Measurements from ENCODE around the gene CEP350. TPM values are rescaled to one million over a fixed set of nuclear protein-coding genes. Genes with fewer than 3 reads are reported as not detected.

CEP350 gene
- total RNA-seq, 1 experiment from 2014 or later, result 27.6 TPM

- H3K4me1 ChIP-seq (ENCODE audit: control insufficient read depth in 1 of 2, insufficient read depth in 2 of 2, low read length in 2 of 2), result no peaks in the 10 kb centered on the region
- H3K9ac ChIP-seq (ENCODE audit: low read length), result no peak overlapping the region
- H3K4me2 ChIP-seq (ENCODE audit: low read length), result no peak overlapping the region
- H3K9me2 ChIP-seq (ENCODE audit: insufficient read depth), result no peaks in the 10 kb centered on the region
- H3K9me3 ChIP-seq (ENCODE audit: control insufficient read depth in 1 of 2, insufficient read depth in 1 of 2, low read depth in 1 of 2, low read length in 2 of 2), result no peaks in the 10 kb centered on the region
- no peaks in the 10 kb centered on the region for H3K36me3 ChIP-seq (ENCODE audit: control insufficient read depth in 1 of 2, insufficient read depth in 2 of 2, low read length in 2 of 2)
- peaks cover 82% of the 10 kb centered on the region for H3K79me2 ChIP-seq (ENCODE audit: insufficient read depth, low read length)
- no peak overlapping the region for H3K4me3 ChIP-seq (replicated peaks in 1 of 2; ENCODE audit: low read depth in 1 of 2, low read length in 2 of 2)
- ChIA-PET POLR2A (no interaction called here), RAD21 (ENCODE audit: low non-redundant PET in 1 of 2, low total read pairs in 2 of 2, uncharacterized antibody in 2 of 2, unreplicated experiment in 2 of 2) (no interaction called here), CTCF (no interaction called here)
- no peaks in the 10 kb centered on the region; the same call in 1 of the 2 replicates for H4K20me1 ChIP-seq (ENCODE audit: insufficient read depth)
- DNase-seq (ENCODE audit: low read depth, low spot score), result no peak
- TF ChIP-seq MAX (IDR thresholded peaks at IDR 0.05) (no peak), CTCF (IDR thresholded peaks at IDR 0.05 in 2 of 3, conservative IDR thresholded peaks at IDR 0.05 in 1 of 3; ENCODE audit: borderline replicate concordance in 1 of 3, insufficient read depth in 1 of 3, low read depth in 2 of 3, low read length in 2 of 3) (no peak), POLR2A (IDR thresholded peaks at IDR 0.05; ENCODE audit: borderline replicate concordance, extremely low read depth, insufficient read depth, insufficient read length) (no peak), SP1 (IDR thresholded peaks at IDR 0.05; ENCODE audit: low read depth) (no peak), CBX3 (IDR thresholded peaks at IDR 0.05; ENCODE audit: low read depth) (no peak), ATF3 (IDR thresholded peaks at IDR 0.05) (no peak), ZFX (IDR thresholded peaks at IDR 0.05) (no peak), ZBTB33 (IDR thresholded peaks at IDR 0.05; ENCODE audit: extremely low read depth, insufficient replicate concordance, low read length) (no peak), CEBPB (IDR thresholded peaks at IDR 0.05; ENCODE audit: low read depth) (no peak), RAD21 (IDR thresholded peaks at IDR 0.05; ENCODE audit: low read depth) (no peak), TCF7L2 (IDR thresholded peaks at IDR 0.05; ENCODE audit: borderline replicate concordance, extremely low read depth, insufficient read depth, insufficient read length) (no peak), EGR1 (IDR thresholded peaks at IDR 0.05; ENCODE audit: low read depth) (no peak), ZNF274 (IDR thresholded peaks at IDR 0.05; ENCODE audit: low read depth, low read length) (no peak), FOSL1 (IDR thresholded peaks at IDR 0.05; ENCODE audit: low read depth) (no peak)
- no peaks in the 10 kb centered on the region for H3K27me3 ChIP-seq (ENCODE audit: insufficient read depth, low read length)
- BruUV-seq (replicated peaks), result no TSS peak
- no peak for ATAC-seq
- no peak overlapping the region for H2AFZ ChIP-seq (ENCODE audit: low read depth, low read length, poor library complexity, severe bottlenecking)
- H3K27ac ChIP-seq (ENCODE audit: low read depth, low read length), result no peak overlapping the region
- intact Hi-C loops (cut with micrococcal nuclease), result no loop called here
Observed at GRCh38 chr1:179973198-179974110, 18.8 kb downstream of the CEP350 start.

Measured in HCT116 (cell line).